ENCODE measurements around the gene ANKRD33B. TPM values are rescaled to one million over a fixed set of nuclear protein-coding genes. Genes with fewer than 3 reads are reported as not detected.

ANKRD33B gene
- total RNA-seq, 2 experiments from 2014 or later, result 6.8 to 13.8 TPM

DNA sequence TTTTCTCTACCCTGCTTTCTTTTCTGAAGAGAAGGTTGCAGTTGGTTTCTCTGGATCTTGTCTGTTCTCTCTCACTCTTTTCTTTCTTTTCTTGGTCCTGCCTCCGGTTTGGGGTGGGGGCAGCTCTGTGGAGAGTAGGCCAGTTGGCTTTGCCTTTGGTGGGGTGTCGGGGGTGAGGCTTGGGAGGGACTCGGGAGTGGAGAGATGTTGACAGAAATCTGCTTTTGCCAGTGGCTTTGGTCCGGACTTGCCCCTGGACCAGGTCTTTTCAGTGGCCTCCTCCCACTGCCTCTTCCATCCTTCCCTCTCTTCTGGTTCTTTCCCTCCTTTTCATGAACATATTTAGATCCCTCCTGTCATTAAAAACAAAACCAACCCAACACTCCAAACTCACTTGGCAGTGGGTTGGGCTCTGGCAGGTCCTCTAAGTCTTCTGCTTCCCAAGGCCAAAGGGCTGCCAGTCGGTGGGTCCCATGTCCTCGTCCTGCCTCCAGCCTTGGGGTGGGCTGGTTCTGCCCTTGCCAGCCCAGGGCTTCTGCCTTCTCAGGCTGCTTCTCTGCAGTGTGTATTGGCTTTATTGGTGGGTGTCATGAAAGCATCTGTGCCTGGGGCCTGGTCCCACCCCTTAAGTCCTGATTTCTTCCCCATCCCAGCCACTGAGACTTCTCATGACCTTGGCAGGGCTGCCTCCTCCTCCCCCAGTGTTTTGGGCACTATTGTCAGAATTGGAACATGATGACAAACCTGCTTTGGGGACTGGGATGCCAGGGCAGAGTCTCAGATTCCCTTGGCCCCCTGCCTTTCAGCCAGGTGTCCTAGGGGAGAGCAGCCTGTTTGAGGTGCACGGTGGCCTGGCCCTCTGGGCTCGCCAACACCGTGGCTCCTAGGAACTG, 16.9 kb downstream of the ANKRD33B start:
- peaks cover 14% of the 10 kb centered on the region for H3K27me3 Mint-ChIP-seq
- H3K4me3 Mint-ChIP-seq, result no peak overlapping the region
- H3K36me3 Mint-ChIP-seq, result peaks cover 2% of the 10 kb centered on the region
- ATAC-seq, result no peak
- H3K9me3 Mint-ChIP-seq (ENCODE audit: low read depth), result no peaks in the 10 kb centered on the region
- peaks cover 57% of the 10 kb centered on the region for H3K4me1 Mint-ChIP-seq
- no peak overlapping the region for H3K27ac Mint-ChIP-seq
- DNase-seq, result peak; percentile 19
- CTCF ChIA-PET, result interaction anchor here (0.9 kb wide), 1 partner anchor 10 kb away, joined by 3 read pairs; no protein-coding TSS in a partner anchor

DNA sequence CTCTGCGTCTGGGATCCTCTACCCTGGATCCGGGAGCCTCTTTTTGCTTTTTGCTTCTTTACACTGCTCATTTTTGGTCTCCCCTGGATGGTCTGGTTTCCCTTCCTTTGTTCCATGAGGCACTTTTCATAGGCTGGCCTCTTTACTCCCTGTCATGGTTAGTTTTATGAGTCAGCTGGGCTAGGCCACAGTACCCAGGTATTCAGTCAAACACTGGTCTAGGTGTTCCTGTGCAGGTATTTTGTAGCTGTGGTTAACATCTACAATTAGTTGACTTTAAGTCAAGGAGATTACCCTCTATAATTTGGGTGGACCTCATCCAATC, 17.5 kb downstream of the ANKRD33B start:
- Mint-ChIP-seq H3K4me3 (no peak overlapping the region), H3K27ac (no peak overlapping the region), H3K27me3 (peaks cover 14% of the 10 kb centered on the region), H3K36me3 (peaks cover 2% of the 10 kb centered on the region), H3K4me1 (peaks cover 57% of the 10 kb centered on the region), H3K9me3 (ENCODE audit: low read depth) (no peaks in the 10 kb centered on the region)
- DNase-seq (peak; percentile 31), ATAC-seq (no peak)
- CTCF ChIA-PET, result no interaction called here

DNA sequence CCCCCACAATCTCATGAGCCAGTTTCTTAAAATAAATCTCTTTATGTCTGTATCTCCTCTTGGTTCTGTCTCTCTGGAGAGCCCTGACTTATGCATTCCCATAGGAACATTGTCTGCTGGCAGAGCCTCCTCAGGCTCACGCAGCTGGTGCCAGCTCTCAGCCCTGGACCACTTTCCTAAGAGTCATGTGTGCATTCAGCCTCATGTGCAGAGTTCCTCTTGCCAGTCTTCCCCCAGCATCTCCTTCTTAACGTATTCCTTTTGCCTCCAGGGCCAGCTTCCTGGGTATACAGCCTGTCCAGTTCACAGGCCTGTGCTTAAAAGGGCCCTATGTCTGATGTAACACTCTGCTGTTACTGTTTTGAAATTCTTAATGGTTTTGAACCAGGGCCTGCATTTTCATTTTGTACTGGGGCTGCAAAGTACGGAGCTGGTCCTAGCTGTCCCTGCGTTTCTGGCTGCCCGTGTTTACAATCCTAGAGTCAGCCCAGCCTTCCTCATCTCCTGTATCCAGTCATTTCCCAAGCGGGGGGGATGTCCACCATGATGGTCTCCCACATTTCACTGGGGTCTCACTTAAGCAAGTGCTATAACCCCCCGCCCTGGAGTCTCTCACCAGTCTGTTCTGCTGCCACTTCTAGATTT, 18.1 kb downstream of the ANKRD33B start:
- peaks cover 54% of the 10 kb centered on the region for H3K4me1 Mint-ChIP-seq
- ATAC-seq (no peak), DNase-seq (peak; percentile 33)
- peaks cover 2% of the 10 kb centered on the region for H3K36me3 Mint-ChIP-seq
- H3K27ac Mint-ChIP-seq, result no peak overlapping the region
- H3K27me3 Mint-ChIP-seq, result peaks cover 14% of the 10 kb centered on the region
- CTCF ChIA-PET, result no interaction called here
- no peak overlapping the region for H3K4me3 Mint-ChIP-seq
- H3K9me3 Mint-ChIP-seq (ENCODE audit: low read depth), result no peaks in the 10 kb centered on the region

DNA sequence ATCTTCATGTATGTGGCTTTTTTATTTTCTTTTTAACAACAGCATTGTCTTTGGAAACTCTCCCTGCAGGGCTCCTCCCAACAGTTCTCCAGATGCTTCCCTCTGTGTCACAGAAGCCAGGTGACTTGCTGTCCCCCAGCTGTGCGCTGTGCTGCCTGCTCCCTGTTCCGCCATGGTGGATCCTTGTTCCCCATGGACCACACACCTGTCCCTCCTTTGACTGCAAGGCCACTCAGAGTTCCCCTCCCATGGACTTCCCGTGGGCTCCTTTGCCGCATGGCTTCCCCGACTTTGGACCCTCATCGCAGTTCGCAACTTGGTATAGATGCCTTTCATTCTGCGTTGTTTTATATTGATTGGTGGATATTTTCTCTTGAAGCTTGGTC, 18.6 kb downstream of the ANKRD33B start:
- peak; percentile 36 for DNase-seq

DNA sequence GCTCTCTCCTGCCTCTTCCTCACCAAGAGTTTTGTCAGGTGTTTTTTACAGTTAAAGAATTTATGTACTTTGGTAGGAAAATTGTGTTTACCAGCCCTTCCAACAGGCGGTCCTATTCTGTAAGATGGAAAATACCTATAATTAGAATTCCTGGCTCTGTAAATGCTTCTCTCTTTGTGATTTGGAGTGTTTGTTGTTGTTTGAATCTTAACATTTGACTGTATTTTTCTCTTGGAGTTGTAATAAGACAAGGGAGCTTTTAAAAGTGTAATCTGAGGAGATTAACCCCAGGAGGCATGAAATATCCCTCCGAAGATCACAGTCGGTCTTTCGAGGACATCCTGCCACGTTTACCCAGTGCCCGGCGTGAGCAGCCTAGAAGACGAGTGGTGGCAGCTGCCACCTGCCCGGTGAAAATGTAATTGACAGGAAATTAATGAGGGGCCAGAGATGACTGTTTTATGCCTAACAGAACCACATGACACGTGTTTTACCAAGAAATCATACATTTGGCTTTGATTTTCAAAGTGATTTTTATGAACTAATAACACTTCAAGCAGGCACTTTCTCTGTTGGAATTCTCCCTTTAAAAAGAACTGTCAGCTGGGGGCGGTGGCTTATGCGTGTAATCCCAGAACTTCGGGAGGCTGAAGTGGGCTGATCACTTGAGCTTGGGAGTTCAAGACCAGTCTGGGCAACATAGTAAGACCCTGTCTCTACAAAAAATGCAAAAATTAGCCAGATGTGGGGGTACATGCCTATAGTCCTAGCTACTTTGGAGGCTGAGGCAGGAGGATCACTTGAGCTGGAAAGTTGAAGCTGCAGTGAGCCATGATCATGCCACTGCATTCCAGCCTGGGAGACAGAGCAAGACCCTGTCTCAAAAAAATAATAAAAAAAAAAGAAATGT, 20.0 kb downstream of the ANKRD33B start:
- peak; percentile 37 for DNase-seq
- Mint-ChIP-seq H3K9me3 (ENCODE audit: low read depth) (no peaks in the 10 kb centered on the region), H3K4me3 (no peak overlapping the region), H3K27me3 (peaks cover 14% of the 10 kb centered on the region), H3K36me3 (peaks cover 2% of the 10 kb centered on the region), H3K4me1 (peaks cover 45% of the 10 kb centered on the region), H3K27ac (no peak overlapping the region)
- ATAC-seq, result no peak
- CTCF ChIA-PET, result interaction anchor here (0.8 to 1.7 kb wide), 4 partner anchors 8 to 44 kb away, joined by 3 to 7 read pairs (median 4); no protein-coding TSS in a partner anchor

More for the DNA sequence above, 18.6 kb downstream of the ANKRD33B start:
- Mint-ChIP-seq H3K4me1 (peaks cover 52% of the 10 kb centered on the region), H3K9me3 (ENCODE audit: low read depth) (no peaks in the 10 kb centered on the region), H3K36me3 (peaks cover 2% of the 10 kb centered on the region), H3K27ac (no peak overlapping the region), H3K27me3 (peaks cover 14% of the 10 kb centered on the region), H3K4me3 (no peak overlapping the region)
- CTCF ChIA-PET, result no interaction called here
- ATAC-seq, result no peak

DNA sequence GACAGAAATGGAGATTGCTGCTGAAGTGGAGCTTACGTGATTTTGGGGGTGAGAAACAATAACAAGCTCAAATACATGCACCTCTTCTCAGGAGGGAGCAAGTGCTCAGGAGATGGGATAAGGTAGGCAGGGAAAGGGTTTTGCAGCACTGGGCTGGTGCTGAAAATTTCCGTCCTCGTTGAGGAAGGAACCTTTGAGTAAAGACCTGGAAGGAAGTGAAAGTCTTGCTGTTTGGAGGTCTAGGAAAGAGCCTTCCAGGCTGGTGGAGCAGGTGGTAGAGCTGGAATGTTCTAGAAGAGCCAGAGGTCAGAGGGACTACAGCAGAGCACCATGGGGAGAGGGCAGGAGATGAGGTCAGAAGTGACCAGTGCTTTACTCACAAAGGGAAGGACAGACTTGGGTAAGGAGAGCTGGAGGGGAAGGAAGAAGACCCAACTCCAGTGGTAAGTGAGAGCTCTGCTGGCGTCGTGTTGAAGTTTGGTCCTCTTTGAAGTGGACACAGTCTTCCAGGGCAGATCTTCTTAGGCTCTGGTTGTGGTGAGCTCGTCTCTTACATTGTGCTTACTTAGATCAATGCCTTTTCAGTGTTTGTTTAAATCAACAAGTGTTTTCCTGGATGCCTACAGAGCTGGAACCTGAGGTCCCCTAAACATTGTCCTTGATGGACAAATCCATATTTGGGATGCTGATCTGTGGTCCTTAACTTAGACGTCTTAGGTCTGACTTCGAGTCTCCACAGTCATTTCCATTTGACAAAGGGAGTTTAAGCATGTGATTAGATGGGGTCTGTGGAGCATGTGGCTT, 21.0 kb downstream of the ANKRD33B start:
- DNase-seq (peak; percentile 23), ATAC-seq (no peak)
- Mint-ChIP-seq H3K27me3 (peaks cover 13% of the 10 kb centered on the region), H3K4me3 (no peak overlapping the region), H3K9me3 (ENCODE audit: low read depth) (no peaks in the 10 kb centered on the region), H3K27ac (no peak overlapping the region), H3K4me1 (peaks cover 39% of the 10 kb centered on the region), H3K36me3 (peaks cover 4% of the 10 kb centered on the region)
- CTCF ChIA-PET, result interaction anchor here (0.8 to 1.7 kb wide), 4 partner anchors 9 to 43 kb away, joined by 3 to 7 read pairs (median 4); no protein-coding TSS in a partner anchor

DNA sequence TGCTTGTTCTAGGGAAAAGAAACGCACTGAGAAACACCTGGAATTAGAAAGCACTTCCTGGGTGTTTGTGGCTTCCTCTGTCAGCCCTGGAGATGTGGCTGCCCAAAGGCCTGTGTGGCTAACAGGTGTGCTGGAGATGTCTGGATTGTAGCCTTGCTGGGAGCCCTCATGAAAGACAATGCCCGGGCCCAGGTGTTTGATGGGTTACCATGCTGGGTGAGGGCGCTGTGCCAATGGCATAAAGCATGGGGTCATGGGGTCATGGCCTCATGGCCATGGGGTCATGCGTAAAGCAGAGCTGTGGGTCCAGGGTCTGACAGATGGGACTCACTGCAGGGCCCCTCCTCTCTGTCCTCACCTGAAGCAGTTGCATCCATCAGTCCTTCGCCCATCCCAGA, 21.6 kb downstream of the ANKRD33B start:
- no peaks in the 10 kb centered on the region for H3K9me3 Mint-ChIP-seq (ENCODE audit: low read depth)
- CTCF ChIA-PET, result no interaction called here
- ATAC-seq (no peak), DNase-seq (peak; percentile 39)
- H3K4me3 Mint-ChIP-seq, result no peak overlapping the region
- peaks cover 5% of the 10 kb centered on the region for H3K36me3 Mint-ChIP-seq
- H3K4me1 Mint-ChIP-seq, result peaks cover 33% of the 10 kb centered on the region
- no peak overlapping the region for H3K27ac Mint-ChIP-seq
- peaks cover 12% of the 10 kb centered on the region for H3K27me3 Mint-ChIP-seq

DNA sequence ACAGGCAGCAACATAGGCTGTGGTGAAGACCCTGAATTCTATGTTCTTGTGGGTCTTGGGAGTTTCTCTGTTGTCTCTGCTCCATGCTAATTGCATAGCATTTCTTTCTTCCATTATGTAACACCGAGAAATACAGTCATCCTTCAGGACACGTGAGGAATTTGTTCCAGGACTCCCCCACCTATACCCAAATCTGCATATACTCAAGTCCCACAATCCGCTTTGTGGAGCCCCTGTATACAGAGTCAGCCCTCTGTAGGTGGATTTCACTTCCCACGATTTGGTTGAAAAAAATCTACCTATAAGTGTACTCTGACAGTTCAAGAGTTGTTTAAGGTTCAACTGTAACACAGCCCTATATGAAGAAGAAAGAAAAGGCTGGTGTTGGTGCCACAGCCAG, 22.1 kb downstream of the ANKRD33B start:
- DNase-seq (peak; percentile 12), ATAC-seq (no peak)
- CTCF ChIA-PET, result no interaction called here
- Mint-ChIP-seq H3K4me3 (no peak overlapping the region), H3K27me3 (peaks cover 12% of the 10 kb centered on the region), H3K4me1 (peaks cover 28% of the 10 kb centered on the region), H3K9me3 (ENCODE audit: low read depth) (no peaks in the 10 kb centered on the region), H3K36me3 (peaks cover 5% of the 10 kb centered on the region), H3K27ac (no peak overlapping the region)

DNA sequence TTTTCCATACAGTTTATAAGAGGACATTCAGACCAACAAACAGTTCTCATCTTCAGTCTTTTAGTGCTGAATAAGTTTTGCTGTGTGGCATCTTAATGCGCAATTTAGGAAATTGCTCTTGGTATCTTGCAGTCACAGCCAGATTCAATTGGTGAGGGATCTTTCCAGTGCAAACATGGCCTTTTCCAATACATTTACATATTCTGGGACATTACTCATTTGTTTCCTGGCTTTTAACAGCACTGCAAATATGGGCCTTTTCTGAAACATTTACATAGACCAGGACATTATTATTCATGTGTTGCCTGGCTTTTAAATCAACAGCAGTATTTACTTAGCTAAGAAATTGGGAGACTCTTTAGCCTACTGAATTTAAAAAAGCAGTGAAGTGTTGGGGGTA, 22.7 kb downstream of the ANKRD33B start:
- Mint-ChIP-seq H3K9me3 (ENCODE audit: low read depth) (no peaks in the 10 kb centered on the region), H3K27ac (no peak overlapping the region), H3K27me3 (peaks cover 12% of the 10 kb centered on the region), H3K4me1 (peaks cover 25% of the 10 kb centered on the region), H3K36me3 (peaks cover 5% of the 10 kb centered on the region), H3K4me3 (no peak overlapping the region)
- ATAC-seq (no peak), DNase-seq (no peak)
- CTCF ChIA-PET, result no interaction called here

DNA sequence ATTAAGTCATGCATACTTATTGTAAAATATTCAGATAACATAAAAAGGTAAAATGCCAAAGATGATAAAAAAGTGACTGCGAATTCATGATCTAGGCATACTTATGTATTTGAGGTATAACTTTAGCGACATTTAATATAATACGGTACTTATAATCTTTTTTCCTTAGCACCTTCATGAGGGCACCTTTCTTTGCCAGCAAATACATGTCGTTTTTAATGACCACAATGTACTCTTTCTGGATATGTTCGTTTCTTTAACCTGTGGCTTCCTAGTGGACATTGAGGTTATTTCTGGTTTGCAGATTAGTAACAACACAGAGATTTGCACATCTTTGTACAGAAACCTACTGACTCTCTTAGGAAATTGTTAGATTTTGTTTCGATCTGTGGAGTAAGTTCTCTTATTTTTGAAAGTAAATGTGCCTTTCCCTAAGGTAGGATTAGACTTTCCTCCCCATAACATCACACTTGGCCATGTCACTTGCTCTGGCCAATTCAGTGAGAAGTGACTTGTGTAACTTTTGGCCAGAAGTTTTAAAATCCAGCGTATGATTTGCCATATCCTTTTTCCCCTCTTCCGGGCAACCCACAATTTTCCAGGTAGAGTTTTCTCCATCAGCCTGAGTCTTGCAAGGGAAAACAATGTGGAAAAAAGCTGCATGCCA, 24.4 kb downstream of the ANKRD33B start:
- DNase-seq (no peak), ATAC-seq (no peak)
- H3K27ac Mint-ChIP-seq, result no peak overlapping the region
- H3K4me1 Mint-ChIP-seq, result peaks cover 22% of the 10 kb centered on the region
- H3K36me3 Mint-ChIP-seq, result peaks cover 5% of the 10 kb centered on the region
- CTCF ChIA-PET, result no interaction called here
- H3K4me3 Mint-ChIP-seq, result no peak overlapping the region
- H3K9me3 Mint-ChIP-seq (ENCODE audit: low read depth), result no peaks in the 10 kb centered on the region
- H3K27me3 Mint-ChIP-seq, result peaks cover 12% of the 10 kb centered on the region

DNA sequence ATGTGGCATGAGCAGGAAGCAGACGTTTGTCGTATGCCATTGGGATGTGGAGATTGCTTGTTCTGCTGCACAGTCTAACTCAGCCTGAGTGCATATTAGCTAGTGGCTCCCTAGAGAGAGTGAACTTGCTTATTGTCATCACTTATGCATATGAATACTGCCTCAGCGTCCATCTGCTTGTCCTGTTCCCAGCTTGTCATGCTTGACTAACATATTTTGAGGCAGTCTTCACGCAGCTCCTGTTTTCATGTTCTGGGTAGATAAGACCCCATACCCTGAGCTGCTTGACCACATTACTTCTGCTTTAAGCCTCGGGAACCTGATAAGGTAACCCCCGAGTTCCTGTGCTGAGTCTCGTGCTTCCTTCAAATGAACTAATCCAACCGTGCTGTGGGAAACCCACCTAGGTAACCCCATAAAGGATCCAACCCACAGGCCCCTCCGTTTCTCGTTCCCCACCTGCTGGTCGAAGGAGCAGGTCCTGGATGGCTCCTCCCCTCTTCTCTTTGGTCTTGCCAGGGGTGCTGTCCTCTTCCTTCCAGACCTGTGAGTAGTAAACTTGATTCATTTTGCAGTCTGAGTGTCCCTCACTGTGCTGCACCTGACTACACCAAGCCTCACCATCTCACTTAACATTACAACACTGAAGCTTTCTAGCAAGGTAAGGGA, 25.0 kb downstream of the ANKRD33B start:
- DNase-seq (peak; percentile 40), ATAC-seq (no peak)
- Mint-ChIP-seq H3K9me3 (ENCODE audit: low read depth) (no peaks in the 10 kb centered on the region), H3K36me3 (peaks cover 5% of the 10 kb centered on the region), H3K27me3 (peaks cover 8% of the 10 kb centered on the region), H3K4me1 (peaks cover 18% of the 10 kb centered on the region), H3K4me3 (no peak overlapping the region), H3K27ac (no peak overlapping the region)
- CTCF ChIA-PET, result no interaction called here

All from activated CD8-positive, alpha-beta memory T cell treated with anti-CD3 and anti-CD28 coated beads, Interleukin-2, amount 10 ng/mL, durations not matched to agents 7 days and 5 days (primary cell).